Aorta (tissue), 5 donors: Measurements from ENCODE around the gene EIF3F. TPM values are rescaled to one million over a fixed set of nuclear protein-coding genes. Genes with fewer than 3 reads are reported as not detected.

ENCODE experiments used
- ATAC-seq: fragments of 200-7000 bp; cut with Tn5 transposase; one replicate; pipeline ENCODE4 v1.9.1; 2022; ENCODE audit warnings: moderate library complexity; ENCODE audit not compliant: low FRiP score
- DNase-seq, 2 donors: peaks; one replicate each; pipeline ENCODE4 v3.0.0-alpha.2; 2020
- H3K27ac ChIP-seq, 2 donors: one replicate each; pipeline ENCODE4 v1.5.1; 2013; ENCODE audit warnings: low read length in 2 of 2, mild to moderate bottlenecking in 2 of 2, moderate library complexity in 2 of 2, control low read depth in 1 of 2, inconsistent platforms in 1 of 2, low read depth in 1 of 2
- H3K27me3 ChIP-seq, 2 donors: one replicate each; pipeline ENCODE4 v1.6.1; 2013; ENCODE audit warnings: control low read depth in 1 of 2, low read length in 1 of 2, mild to moderate bottlenecking in 1 of 2, moderate library complexity in 1 of 2; ENCODE audit not compliant: insufficient read depth in 2 of 2, control insufficient read depth in 1 of 2
- H3K36me3 ChIP-seq, 2 donors: one replicate each; pipeline ENCODE4 v1.6.1; 2013; ENCODE audit warnings: control low read depth in 1 of 2, low read length in 1 of 2, mild to moderate bottlenecking in 1 of 2; ENCODE audit not compliant: insufficient read depth in 2 of 2, control insufficient read depth in 1 of 2
- H3K4me1 ChIP-seq, 2 donors: one replicate each; pipeline ENCODE4 v1.6.1; 2013; ENCODE audit warnings: low read length in 2 of 2, control low read depth in 1 of 2, mild to moderate bottlenecking in 1 of 2, moderate library complexity in 1 of 2; ENCODE audit not compliant: insufficient read depth in 2 of 2, control insufficient read depth in 1 of 2
- H3K4me3 ChIP-seq, 2 donors: one replicate each; pipeline ENCODE4 v1.5.1; 2013; ENCODE audit warnings: low read length in 2 of 2, control low read depth in 1 of 2, mild to moderate bottlenecking in 1 of 2
- H3K9me3 ChIP-seq: one replicate; pipeline ENCODE4 v1.6.1; 2013; ENCODE audit warnings: mild to moderate bottlenecking, low read length; ENCODE audit not compliant: control insufficient read depth
- WGBS, 2 donors: extraction: QIAGEN DNeasy Blood & Tissue Kit; methylation state at CpG; one replicate each; pipeline ENCODE4 v1.1.7; 2013; 5-methylcytosine and 5-hydroxymethylcytosine counted together
- intact Hi-C, 2 donors: fragments of 100-400 bp; cut with DNase I; formaldehyde crosslinking; loops; one replicate each; pipeline versions ENCODE4 v1.14.2 to v1.15.0; 2022
- polyA plus RNA-seq, 2 donors: library from polyadenylated mRNA; stranded (reverse); fragments of 200-250 nt; gene quantifications; one replicate each; pipeline ENCODE4 v1.2.3, GENCODE V29; 2013
- total RNA-seq, 2 donors: library from RNA; stranded (reverse); fragmentation: NEBNext Ultra II Directional; extraction: Animal tissue kit (Norgen Biotek cat#: 25700); gene quantifications; one replicate each; pipeline ENCODE4 v1.2.1, GENCODE V29; 2021
- donor health status: healthy with polysubstance abuse.
- donor health status: Bipolar disorder and iron deficiency.
- donor health status: DM: no; HTN: no; CAD: no.
- donor health status: DM: no; HTN: no; CAD: no.
- donor health status: DM: yes; HTN: yes; CAD: no.

EIF3F gene
- total and polyA plus RNA-seq, 4 donors, result 156 to 486 (median 220) TPM

DNA sequence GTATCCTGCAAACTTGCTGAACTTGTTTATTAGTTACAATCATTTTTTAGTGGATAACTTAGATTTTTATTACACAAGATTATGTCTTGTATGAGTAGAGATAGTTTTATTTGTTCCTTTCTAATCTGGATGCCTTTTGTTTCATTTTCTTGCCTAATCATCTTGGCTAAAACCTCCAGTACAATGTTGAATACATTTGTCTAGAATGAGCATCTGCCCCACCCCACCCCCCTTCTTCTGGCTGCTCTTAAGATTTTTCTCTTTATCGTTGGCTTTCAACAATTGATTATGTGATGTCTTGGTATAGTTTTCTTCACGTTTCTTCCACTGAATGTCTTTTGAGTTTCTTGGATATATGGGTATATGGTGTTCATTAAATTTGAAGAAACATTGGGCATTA lies 56.6 kb downstream of the EIF3F start:
- WGBS, 2 donors, result 75 to 81% methylated on average over 2 of the region's 2 CpGs
- H3K4me1 ChIP-seq, result no peaks in the 10 kb centered on the region

GRCh38 chr11:8045839-8046238 lies 58.7 kb downstream of the EIF3F start:
- no peaks in the 10 kb centered on the region for H3K36me3 ChIP-seq
- H3K27me3 ChIP-seq, result no peaks in the 10 kb centered on the region
- ATAC-seq (no peak), DNase-seq (no peak)
- no peak overlapping the region for H3K27ac ChIP-seq
- intact Hi-C loops, result no loop called here
- no peaks in the 10 kb centered on the region for H3K9me3 ChIP-seq
- WGBS, 2 donors, result 64 to 66% methylated on average over 4 of the region's 4 CpGs
- no peak overlapping the region for H3K4me3 ChIP-seq
- no peaks in the 10 kb centered on the region for H3K4me1 ChIP-seq

More for the DNA sequence above, 56.6 kb downstream of the EIF3F start:
- Histone ChIP-seq H3K27ac (no peak overlapping the region), H3K27me3 (no peaks in the 10 kb centered on the region), H3K9me3 (no peaks in the 10 kb centered on the region), H3K36me3 (no peaks in the 10 kb centered on the region), H3K4me3 (no peak overlapping the region)
- ATAC-seq (no peak), DNase-seq (no peak)
- intact Hi-C loops, result no loop called here

GRCh38 chr11:8047382-8047781 lies 60.2 kb downstream of the EIF3F start:
- no peak overlapping the region for H3K4me3 ChIP-seq
- no peaks in the 10 kb centered on the region for H3K9me3 ChIP-seq
- DNase-seq (no peak), ATAC-seq (no peak)
- no peaks in the 10 kb centered on the region for H3K36me3 ChIP-seq
- 75 to 80% methylated on average over 3 of the region's 3 CpGs for WGBS, 2 donors
- no peak overlapping the region for H3K27ac ChIP-seq
- H3K27me3 ChIP-seq, result no peaks in the 10 kb centered on the region
- intact Hi-C loops, result no loop called here
- H3K4me1 ChIP-seq, result no peaks in the 10 kb centered on the region

- WGBS, 2 donors, result 88 to 90% methylated on average over 3 of the region's 3 CpGs
- ATAC-seq (no peak), DNase-seq (no peak)
- H3K36me3 ChIP-seq, result no peaks in the 10 kb centered on the region
- no peak overlapping the region for H3K4me3 ChIP-seq
- intact Hi-C loops, result no loop called here
- H3K9me3 ChIP-seq, result no peaks in the 10 kb centered on the region
- no peak overlapping the region for H3K27ac ChIP-seq
- no peaks in the 10 kb centered on the region for H3K27me3 ChIP-seq
- no peaks in the 10 kb centered on the region for H3K4me1 ChIP-seq
Measured at GRCh38 chr11:8049084-8049483, 61.9 kb downstream of the EIF3F start.

Other genes starting within 250 kb of the EIF3F start
- gene OR5P2, start 190.4 kb upstream of the EIF3F start, total RNA-seq, result not detected
- gene OR5P2, start 190.4 kb upstream of the EIF3F start, polyA plus RNA-seq, result not detected
- gene OR5P3, start 156.5 kb upstream of the EIF3F start, total RNA-seq, result under 1 TPM in 1 of 2 donors, not detected in 1; 0.42 TPM
- not detected for gene OR5P3, start 156.5 kb upstream of the EIF3F start, polyA plus RNA-seq
- gene OR10A6, start 56.1 kb upstream of the EIF3F start, total RNA-seq, result not detected
- not detected for gene OR10A6, start 56.1 kb upstream of the EIF3F start, polyA plus RNA-seq
- not detected for gene OR10A3, start 45.6 kb upstream of the EIF3F start, total RNA-seq
- not detected for gene OR10A3, start 45.6 kb upstream of the EIF3F start, polyA plus RNA-seq
- not detected for gene NLRP10, start 21.9 kb upstream of the EIF3F start, total RNA-seq
- not detected for gene NLRP10, start 21.9 kb upstream of the EIF3F start, polyA plus RNA-seq
- gene TUB, start 93.9 kb downstream of the EIF3F start, total RNA-seq, result 10 to 100 TPM in 1 of 2 donors, 1 to 10 TPM in 1; 5.9 to 12.9 TPM
- 1 to 10 TPM; 1.5 to 4.0 TPM for gene TUB, start 93.9 kb downstream of the EIF3F start, polyA plus RNA-seq
- gene RIC3, start 181.7 kb downstream of the EIF3F start, total RNA-seq, result 10 to 100 TPM in 1 of 2 donors, 1 to 10 TPM in 1; 7.8 to 13.1 TPM
- gene RIC3, start 181.7 kb downstream of the EIF3F start, polyA plus RNA-seq, result 1 to 10 TPM; 2.9 to 8.3 TPM